Breast epithelium (tissue), 3 donors: ENCODE results near the gene TNFSF8.

Experiments
- POLR2AphosphoS5 ChIP-seq, 3 donors: sonication (generic); formaldehyde crosslinking; IDR thresholded peaks; one replicate each; pipeline ENCODE4 v1.6.1; 2017; ENCODE audit warnings: antibody characterized with exemption in 3 of 3
- TF ChIP-seq, protein P1 (sequence below), 3 donors: fragments of 450-650 bp; IDR thresholded peaks; one replicate each; pipeline ENCODE4 v1.5.1; 2016 to 2017; ENCODE audit warnings: antibody characterized with exemption in 3 of 3, mild to moderate bottlenecking in 3 of 3, moderate library complexity in 3 of 3

- TF ChIP-seq, protein P1, sequence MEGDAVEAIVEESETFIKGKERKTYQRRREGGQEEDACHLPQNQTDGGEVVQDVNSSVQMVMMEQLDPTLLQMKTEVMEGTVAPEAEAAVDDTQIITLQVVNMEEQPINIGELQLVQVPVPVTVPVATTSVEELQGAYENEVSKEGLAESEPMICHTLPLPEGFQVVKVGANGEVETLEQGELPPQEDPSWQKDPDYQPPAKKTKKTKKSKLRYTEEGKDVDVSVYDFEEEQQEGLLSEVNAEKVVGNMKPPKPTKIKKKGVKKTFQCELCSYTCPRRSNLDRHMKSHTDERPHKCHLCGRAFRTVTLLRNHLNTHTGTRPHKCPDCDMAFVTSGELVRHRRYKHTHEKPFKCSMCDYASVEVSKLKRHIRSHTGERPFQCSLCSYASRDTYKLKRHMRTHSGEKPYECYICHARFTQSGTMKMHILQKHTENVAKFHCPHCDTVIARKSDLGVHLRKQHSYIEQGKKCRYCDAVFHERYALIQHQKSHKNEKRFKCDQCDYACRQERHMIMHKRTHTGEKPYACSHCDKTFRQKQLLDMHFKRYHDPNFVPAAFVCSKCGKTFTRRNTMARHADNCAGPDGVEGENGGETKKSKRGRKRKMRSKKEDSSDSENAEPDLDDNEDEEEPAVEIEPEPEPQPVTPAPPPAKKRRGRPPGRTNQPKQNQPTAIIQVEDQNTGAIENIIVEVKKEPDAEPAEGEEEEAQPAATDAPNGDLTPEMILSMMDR (IDR thresholded peaks at IDR 0.05): no peak
- TF ChIP-seq POLR2AphosphoS5 (IDR thresholded peaks at IDR 0.05): no peak
Observed at GRCh38 chr9:114902786-114903524, 27.4 kb downstream of the TNFSF8 start.
